ENCODE data around the gene ZNF343. TPM values are rescaled to one million over a fixed set of nuclear protein-coding genes. Genes with fewer than 3 reads are reported as not detected.

Gene ZNF343
- total RNA-seq, 4 donors from 2014 or later: 11.0 to 16.3 (median 14.2) TPM

DNA sequence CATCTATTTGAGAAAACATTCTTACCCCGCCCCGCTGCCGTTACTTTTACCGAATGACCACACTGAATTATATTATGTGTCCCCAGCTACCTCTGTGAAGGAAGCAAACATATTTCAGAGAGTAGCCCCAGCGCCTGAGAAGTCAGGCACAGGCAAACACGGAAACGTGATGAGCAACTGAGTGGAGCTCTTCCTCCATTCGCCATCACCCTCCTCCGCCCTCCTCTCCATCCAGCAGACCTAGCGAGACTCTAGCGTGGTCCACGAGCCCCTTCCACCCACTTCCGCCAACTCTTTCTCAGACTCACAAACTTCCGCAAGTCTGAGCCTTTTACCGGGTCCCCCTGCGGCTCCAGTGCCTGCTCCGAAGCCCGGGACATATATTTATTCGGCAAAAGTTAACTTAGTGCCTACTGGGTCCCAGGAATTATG is 38.7 kb downstream of the ZNF343 start:
- no peaks in the 10 kb centered on the region for H3K9me3 ChIP-seq
- H3K27ac ChIP-seq: peak overlapping the region; percentile 91 to 98 (median 95)
- intact Hi-C loops (cut with DNase I): loop anchor here (5.0 kb wide), 1 partner anchor 37 kb away; the partner anchor contains the start of gene ZNF343
- peaks cover 8 to 15% of the 10 kb centered on the region in 2 donors for H3K4me1 ChIP-seq
- TF ChIP-seq, protein P1, sequence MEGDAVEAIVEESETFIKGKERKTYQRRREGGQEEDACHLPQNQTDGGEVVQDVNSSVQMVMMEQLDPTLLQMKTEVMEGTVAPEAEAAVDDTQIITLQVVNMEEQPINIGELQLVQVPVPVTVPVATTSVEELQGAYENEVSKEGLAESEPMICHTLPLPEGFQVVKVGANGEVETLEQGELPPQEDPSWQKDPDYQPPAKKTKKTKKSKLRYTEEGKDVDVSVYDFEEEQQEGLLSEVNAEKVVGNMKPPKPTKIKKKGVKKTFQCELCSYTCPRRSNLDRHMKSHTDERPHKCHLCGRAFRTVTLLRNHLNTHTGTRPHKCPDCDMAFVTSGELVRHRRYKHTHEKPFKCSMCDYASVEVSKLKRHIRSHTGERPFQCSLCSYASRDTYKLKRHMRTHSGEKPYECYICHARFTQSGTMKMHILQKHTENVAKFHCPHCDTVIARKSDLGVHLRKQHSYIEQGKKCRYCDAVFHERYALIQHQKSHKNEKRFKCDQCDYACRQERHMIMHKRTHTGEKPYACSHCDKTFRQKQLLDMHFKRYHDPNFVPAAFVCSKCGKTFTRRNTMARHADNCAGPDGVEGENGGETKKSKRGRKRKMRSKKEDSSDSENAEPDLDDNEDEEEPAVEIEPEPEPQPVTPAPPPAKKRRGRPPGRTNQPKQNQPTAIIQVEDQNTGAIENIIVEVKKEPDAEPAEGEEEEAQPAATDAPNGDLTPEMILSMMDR (IDR thresholded peaks at IDR 0.05): no peak
- no peak for TF ChIP-seq POLR2A (IDR thresholded peaks at IDR 0.05)
- 0 to 2% methylated on average over 19 of the region's 19 CpGs for WGBS, 2 donors
- peaks cover 18 to 24% of the 10 kb centered on the region in 2 donors for H3K36me3 ChIP-seq
- H3K4me3 ChIP-seq (replicated peaks in 1 of 3): peak overlapping the region; percentile 22 to 84 (median 69)
- H3K27me3 ChIP-seq: no peaks in the 10 kb centered on the region
- DNase-seq: peak; percentile 30 to 32

DNA sequence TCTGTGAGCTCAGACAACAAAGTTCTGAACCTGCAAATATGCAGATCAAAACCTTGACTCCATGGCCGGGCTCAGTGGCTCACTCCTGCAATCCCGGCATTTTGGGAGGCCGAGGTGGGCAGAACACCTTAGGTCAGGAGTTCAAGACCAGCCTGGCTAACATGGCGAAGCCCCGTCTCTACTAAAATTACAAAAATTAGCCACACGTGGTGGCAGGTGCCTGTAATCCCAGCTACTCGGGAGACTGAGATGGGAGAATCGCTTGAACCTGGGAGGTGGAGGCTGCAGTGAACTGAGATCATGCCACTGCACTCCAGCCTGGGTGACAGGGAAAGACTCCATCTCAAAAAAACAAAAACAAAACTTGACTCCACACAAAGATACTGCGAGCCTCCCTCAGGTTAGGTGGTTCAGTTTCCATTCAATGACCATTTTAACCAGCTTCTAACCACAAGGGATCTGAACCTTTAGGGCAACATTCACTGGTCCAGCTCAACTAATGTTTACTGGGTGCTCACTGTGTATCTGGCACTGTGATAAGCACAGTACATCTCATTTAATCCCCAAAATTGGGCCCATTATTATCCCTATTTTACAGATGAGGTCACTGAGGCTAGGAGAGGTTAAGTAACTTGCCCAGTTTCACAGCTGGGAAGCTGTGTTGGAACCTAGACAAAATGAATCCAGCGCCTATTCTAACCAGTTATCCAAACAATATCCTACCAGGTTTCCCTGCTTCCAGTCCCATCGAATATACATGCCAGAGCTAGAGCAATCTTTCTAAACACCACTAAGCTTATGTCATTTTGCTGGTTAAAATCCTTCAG is 39.9 kb downstream of the ZNF343 start:
- Histone ChIP-seq H3K9me3 (no peaks in the 10 kb centered on the region), H3K27me3 (no peaks in the 10 kb centered on the region), H3K4me1 (peaks cover 8 to 15% of the 10 kb centered on the region in 2 donors), H3K36me3 (peaks cover 30 to 37% of the 10 kb centered on the region in 2 donors), H3K27ac (peak overlapping the region in 1 of 3 donors; percentile 98), H3K4me3 (replicated peaks in 1 of 3) (peak overlapping the region in 1 of 3 donors; percentile 69)
- intact Hi-C loops (cut with DNase I): no loop called here
- no peak for DNase-seq
- TF ChIP-seq POLR2A (IDR thresholded peaks at IDR 0.05): no peak
- TF ChIP-seq, protein P1 (IDR thresholded peaks at IDR 0.05): no peak
- WGBS, 2 donors: 71 to 81% methylated on average over 10 to 11 of the region's 11 CpGs

DNA sequence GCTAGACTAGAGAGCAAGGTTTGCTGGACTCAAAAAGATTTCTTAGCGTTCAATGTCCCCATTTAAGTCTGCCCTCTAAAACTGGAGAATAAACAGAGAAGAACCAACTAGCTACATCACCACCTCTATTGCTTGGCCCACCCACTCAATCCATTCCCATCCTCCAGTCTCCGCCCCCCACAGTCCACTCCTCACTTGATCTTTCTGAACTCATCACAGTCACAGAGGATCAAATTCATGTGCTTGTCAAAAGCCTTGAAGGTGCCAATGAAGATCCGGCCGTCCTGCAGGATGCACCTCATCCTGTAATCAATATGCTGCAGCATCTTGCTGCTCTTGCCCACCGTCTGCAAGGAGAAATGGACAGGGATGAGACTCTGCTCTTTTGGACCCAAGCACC is 41.3 kb downstream of the ZNF343 start:
- Histone ChIP-seq H3K27ac (no peak overlapping the region), H3K36me3 (peaks cover 44 to 50% of the 10 kb centered on the region in 2 donors), H3K27me3 (no peaks in the 10 kb centered on the region), H3K4me3 (replicated peaks in 1 of 3) (no peak overlapping the region), H3K4me1 (peaks cover 8 to 15% of the 10 kb centered on the region in 2 donors), H3K9me3 (no peaks in the 10 kb centered on the region)
- intact Hi-C loops (cut with DNase I): no loop called here
- 87 to 88% methylated on average over 5 of the region's 5 CpGs for WGBS, 2 donors
- DNase-seq: no peak
- TF ChIP-seq POLR2A (IDR thresholded peaks at IDR 0.05): no peak
- TF ChIP-seq, protein P1 (IDR thresholded peaks at IDR 0.05): no peak

DNA sequence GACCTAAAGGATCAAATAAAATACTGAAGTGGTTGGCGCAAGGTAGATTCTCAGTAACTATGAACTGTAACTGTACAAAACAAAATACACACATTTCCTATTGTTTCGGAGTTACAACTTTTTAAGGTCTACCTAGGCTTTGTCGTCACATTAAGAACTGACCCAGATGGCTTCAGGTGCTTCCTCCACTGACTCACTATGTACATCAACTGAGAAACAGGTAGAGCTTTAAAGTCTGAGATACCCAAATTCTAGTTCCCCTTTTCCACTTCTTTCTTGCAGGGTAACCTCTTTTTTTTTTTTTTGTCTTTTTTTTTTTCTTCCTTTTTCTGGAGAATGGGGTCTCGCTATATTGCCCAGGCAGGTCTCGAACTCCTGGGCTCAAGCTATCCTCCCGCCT is 43.6 kb downstream of the ZNF343 start:
- Histone ChIP-seq H3K9me3 (no peaks in the 10 kb centered on the region), H3K27me3 (no peaks in the 10 kb centered on the region), H3K4me1 (peaks cover 5 to 15% of the 10 kb centered on the region in 2 donors), H3K27ac (no peak overlapping the region), H3K4me3 (replicated peaks in 1 of 3) (no peak overlapping the region), H3K36me3 (peaks cover 67 to 69% of the 10 kb centered on the region in 2 donors)
- WGBS, 2 donors: 97 to 98% methylated on average over 6 of the region's 6 CpGs
- TF ChIP-seq POLR2A (IDR thresholded peaks at IDR 0.05): no peak
- TF ChIP-seq, protein P1 (IDR thresholded peaks at IDR 0.05): no peak
- no peak for DNase-seq
- intact Hi-C loops (cut with DNase I): no loop called here

Data from thyroid gland (tissue), 4 donors.